HG02852 (cell line): ENCODE data around the gene DNAH11.
"Not testable (repeated sequence)": the region's sequence is repeated elsewhere in the genome, so short reads cannot be mapped to it uniquely, and the experiment has no call there.

Experiments
- ATAC-seq: cut with Tn5 transposase; IDR thresholded peaks from one replicate; pipeline ENCODE4 v1.9.1; 2021; ENCODE audit warnings: mild to moderate bottlenecking, moderate library complexity; ENCODE audit not compliant: unreplicated experiment

DNAH11 gene

DNA sequence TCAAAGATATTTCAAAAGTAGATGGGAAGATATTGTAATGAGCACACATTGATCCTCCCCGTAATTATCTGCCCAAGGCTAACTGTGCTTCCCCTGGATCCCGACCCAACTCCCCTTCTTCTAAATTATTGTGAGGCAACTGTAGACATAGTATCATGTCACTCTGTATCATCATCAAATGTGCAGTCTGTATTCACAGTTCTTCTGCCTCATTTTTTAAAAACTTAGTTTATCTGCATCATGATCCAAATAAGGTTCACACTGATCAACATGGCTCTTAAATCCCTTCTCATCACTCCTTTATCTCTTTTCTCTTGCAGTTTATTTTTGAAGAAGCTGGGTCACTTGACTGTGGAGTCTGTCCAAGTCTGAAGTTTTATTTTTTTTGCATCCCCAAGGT lies 375.4 kb downstream of the DNAH11 start:
- ATAC-seq, result no peak

DNA sequence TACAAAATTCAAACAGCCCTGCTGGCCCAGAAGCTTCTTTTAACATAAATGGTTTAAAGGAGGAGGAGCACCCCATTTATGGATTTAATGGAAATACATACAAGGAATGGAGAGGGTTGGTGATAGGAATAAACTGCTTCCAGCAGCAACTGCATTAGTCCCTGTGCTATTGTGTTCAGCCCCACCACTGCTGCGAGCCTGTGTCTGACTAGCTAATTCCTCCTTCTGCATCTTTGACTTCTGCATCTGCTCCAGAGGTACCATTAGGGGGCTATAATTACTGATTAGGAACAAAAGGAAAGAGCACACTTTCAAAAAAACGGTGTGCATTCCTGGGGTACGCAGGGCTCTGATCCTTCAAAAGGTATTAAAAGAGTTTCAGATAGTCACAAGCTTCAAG lies 378.1 kb downstream of the DNAH11 start:
- ATAC-seq, result no peak

DNA sequence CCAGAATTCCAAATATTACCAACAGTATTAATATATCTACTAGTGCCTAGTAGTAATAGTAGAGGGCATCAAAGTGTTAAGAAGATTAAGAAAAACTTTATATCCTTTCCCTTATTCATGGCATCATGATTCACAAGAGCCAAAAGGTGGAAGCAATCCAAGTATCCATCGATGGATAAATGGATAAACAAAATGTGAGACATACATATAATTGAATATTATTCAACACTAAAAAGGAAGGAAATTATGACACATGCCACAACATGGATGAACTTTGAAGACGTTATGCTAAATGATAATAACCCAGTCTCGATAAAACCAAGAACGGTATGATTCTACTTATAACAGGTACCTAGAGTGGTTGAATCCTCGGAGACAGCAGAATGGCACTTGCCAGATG lies 379.8 kb downstream of the DNAH11 start:
- ATAC-seq, result no peak

DNA sequence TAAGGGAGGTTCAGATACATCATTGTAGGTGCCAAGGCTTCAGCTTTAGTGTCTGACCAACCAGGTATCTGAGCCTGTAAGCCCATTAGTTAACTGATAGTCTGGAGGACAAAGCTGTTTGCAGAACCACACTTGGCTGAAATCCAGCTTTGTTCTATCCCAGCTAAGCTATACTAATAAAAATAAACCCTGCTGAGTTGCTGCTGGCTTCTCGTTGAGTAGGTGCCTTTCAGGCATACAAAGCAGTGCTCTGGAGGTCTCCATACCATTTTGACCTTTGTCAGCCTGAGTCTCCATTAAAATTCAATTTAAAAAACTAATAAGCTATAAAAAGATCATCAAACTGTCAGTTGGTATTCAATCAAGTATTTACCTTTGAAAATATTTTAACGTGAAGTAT lies 380.8 kb downstream of the DNAH11 start:
- ATAC-seq, result no peak

DNA sequence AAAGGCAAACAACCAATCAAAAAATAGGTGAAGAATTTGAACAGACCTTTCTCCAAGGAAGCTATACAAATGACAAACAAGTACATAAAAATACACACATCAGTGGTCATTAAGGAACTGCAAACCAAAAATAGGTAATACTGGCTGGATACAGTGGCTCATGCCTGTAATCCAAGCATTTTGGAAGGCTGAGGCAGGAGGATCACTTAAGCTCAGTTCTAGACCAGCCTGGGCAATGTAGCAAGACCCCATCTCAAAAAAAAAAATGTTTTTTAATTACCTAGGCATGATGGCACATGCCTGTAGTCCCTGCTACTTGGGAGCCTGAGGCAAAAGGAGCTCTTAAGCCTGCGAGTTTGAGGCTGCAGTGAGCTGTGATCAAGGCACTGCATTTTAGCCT lies 383.6 kb downstream of the DNAH11 start:
- ATAC-seq, result no peak

DNA sequence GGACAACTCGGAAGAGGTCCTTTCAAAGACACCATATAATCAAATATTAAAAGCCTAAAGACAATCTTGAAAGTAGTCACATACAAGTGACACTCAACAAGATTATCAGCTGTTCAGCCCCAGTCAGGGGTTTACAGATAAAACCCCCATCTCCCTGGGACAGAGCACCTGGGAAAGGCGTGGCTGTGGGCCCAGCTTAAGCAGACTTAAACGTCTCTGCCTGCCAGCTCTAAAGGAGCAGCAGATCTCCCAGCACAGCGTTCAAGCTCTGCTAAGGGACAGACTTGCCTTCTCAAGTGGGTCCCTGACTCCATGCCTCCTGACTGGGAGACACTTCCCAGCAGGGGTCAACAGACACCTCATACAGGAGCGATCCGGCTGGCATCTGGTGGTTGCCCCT lies 384.9 kb downstream of the DNAH11 start:
- no peak for ATAC-seq

DNA sequence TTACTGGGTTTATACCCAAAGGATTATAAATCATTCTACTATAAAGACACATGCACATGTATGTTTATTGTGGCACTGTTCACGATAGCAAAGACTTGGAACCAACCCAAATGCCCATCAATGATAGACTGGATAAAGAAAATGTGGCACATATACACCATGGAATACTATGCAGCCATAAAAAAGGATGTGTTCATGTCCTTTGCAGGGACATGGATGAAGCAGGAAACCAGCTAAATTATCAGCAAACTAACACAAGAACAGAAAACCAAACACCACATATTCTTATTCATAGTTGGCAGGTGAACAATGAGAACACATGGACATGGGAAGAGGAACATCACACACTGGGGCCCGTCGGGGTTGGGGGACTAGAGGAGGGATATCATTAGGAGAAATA lies 390.5 kb downstream of the DNAH11 start:
- ATAC-seq, result not testable (repeated sequence)

DNA sequence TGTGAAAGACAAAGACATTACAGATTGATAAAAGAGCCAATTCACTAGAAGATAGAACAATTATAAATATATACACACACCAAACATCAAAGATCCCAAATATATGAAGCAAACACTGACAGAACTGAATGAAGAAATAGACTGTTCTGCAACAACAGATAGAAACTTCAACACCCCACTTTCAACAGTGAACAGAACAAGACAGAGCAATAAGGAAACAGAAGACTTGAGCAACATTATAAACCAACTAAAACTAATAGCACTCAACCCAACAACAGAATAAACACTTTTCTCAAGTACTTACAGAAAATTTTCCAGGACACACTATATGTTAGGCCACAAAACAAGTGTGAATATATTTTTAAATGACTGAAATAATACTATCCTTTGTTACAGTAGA lies 392.0 kb downstream of the DNAH11 start:
- no peak for ATAC-seq

DNA sequence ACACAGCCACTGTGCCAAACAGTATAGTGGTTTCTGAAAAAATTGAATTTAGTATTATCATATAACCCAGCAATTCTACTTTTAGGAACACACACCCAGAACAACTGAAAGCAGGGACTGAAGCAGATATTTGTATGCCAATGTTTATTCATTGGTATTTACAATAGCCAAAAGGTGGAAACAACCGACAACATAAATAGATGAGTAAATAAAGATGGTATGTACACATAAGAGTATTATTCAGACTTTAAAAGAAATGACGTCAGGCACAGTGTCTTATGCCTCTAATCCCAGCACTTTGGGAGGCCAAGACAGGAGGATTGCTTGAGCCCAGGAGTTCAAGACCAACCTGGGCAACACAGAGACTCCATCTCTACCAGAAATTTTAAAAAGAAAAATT lies 395.6 kb downstream of the DNAH11 start:
- no peak for ATAC-seq

DNA sequence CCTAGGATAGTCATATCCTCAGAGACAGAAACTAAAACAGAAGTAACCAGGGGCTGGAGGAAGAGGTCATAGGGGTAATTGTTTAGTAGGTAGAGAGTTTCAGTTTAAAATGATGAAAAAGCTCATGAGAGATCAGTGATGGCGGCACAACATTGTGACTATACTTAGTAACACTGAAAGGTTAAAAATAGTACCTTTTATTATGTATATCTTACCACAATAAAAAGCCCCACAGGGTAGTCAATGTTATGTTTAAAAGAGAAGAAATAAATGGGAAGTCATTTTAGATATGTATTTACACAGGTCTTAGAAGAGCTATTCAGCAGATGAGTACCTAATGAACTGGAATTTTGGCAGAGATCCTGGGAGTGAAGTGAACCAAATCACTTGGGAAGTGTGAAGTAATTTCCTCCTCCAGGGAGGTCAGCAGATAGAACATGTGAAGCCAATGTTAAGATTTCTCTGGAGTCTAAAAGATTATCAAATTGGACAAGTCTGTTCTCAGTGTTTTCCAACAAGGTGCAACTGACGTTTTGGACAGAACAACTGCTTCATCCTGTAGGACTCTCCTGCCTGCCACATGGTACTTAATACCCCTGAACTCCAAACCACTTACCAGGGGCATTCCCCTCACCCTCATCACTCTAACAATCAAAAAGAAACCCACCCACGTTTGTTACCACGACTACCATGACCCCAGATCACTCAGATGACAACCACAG lies 396.5 kb downstream of the DNAH11 start:
- ATAC-seq, result peak; percentile 76

DNA sequence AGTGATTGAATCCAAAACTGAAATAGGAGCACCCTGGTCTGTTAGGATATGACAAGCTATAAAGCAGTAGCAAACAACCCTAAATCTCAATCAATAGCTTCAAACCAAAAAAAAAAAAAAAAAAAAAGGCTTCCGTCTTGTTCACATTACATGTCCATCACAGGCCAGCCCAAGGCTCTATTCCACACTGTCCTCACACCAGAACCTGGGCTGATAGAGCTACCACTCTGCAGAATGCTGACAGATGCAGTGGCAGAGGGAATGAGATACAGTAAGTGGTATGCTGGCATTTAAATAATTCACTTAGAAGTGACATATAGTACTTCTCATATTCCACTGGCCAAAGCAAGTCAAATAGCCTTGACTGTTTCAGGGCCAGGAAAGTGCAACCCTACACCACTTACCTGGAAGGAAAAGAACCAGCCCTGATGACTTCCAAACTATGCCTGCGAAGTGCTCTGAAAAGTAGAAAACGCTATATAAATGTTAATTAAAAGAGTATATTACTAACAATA lies 397.1 kb downstream of the DNAH11 start:
- no peak for ATAC-seq

DNA sequence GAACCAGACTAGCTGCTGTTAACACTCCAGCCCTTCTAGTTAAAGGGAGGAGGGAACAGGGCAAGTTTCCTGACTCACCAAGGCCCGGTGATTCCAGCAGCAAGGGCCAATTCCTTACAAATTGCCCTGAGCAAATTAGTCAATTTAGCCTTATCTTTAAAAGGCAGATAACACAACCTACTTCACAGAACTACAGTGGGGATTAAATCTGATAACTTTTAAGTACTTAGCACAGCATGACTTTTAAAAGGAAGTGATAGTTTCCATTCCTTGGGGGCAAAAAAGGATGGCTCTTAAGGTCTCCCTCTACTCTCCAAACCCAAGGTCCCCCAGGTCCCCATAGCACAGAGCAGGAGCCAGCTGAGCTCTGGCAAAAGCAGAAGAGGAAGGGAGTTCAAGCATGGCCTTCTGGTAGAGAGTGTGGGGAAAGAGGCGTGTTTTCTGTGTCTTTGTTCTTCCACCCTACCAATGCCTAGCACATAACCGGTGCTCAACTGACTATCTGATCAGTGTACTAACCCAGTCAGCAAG lies 398.8 kb downstream of the DNAH11 start:
- ATAC-seq, result peak; percentile 20

DNA sequence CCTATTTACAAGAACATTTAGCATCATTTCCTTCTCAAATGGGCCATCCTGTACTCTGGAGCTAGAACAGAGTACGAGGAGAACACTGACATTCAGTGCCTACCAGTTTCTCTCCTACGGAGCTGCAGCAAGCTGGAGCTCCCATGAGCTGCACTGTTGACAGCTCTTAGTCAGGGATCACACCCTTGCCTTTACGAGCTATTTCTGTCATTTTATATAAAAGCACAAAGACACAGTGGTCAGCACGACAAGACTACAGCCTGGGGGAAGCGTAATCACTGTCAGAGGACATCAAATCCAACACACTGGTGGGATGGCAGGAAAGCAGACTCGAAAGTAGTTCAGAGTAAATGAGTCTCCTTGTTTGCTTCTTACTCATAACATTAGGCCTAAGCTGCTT lies 400.1 kb downstream of the DNAH11 start:
- no peak for ATAC-seq

DNA sequence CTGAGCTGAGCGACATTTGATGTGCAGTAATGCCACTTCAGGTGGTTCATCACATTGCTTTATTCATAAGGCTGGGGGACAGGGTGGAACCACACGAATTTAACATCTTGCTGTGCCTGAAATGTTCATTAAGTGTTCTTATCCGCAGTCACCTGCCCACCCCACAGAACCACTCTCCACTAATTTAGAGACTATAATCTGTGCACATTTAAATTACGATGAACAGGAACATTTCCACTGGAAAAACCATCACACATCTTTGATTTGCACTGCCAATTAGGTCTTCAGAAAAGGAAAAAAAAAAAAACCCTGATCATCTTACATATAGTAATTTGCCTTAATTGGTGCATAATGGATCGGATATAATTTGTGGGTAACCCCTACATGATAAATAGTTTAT lies 400.6 kb downstream of the DNAH11 start:
- no peak for ATAC-seq

DNA sequence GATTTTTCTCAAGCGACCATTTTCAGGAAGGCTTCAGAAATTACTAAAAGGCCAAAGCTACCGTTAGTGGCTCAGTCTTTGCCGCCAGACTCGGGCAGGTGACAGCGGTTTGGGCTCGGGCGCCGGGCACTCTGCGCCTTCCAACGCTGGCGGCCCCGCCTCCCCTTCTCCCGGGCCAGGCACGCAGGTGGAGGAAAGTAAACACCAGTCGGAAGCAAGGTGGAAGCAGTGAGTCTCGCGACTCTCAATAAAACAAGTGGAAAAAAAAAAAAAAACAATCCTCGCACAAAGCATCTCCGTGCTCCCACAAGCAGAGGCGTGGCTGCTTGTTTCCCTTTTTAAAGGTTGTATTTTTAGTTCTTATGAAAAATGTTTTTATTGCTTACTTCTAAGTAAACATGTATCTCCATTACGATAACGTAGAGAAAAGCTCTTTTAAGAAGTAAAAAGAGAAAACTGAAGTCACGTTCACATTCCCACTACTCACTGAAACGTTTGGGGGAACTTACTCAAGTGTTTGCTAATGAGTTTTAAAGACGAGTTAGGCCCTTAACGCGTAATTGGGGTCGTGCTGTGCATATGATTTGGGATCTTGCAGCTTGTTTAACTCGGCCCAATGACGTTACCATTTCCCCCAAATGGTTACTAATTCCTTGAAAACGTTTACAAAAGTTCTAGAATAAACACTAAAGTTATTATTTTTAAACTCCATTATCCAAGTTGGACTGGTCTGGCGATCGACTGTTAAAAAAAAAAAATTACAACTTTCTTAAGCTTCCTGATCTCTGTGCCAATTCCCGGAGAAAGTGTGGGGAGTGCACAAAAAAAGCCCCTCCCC lies 402.0 kb downstream of the DNAH11 start:
- ATAC-seq, result no peak

DNA sequence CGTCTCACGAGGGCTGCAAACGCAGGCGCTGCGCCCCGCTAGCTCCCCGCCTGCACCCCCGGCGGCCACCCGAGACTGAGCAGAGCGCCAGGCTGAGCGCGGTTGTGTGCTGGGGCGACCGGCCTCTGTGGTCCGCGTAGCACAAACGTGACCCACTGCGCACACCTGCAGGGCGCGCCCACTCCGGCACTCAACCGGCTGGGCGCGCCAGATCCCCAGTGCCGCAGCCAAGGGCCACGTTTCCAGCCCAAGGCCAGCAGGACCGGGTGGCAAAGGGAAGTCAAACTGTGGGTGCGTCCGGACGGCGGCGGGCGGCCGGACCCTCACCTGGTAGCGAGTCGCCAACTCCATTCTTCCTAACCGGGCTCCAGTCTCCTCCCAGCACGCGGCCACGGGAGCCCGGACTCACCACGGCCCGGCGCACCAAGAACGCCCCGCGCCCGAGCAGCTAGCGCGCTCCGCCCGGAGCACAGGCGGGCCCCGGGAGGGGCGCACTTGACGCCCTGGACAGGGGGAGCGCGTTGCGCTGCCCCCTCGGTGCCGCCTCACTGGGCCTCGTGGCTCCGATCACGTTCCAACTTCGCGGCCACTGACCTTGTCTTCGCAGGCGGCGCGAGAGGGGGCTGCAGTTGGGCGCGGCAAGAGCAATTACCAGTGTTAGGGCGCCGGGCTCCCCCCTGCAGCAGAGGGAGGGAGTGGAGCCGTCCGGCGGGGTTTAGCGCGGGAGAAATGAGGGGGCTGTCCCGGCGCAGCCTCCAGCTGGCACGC lies 402.8 kb downstream of the DNAH11 start, which contains the start of gene CDCA7L:
CDCA7L (minus strand) TSS at position 446 of the 768 bp plus-strand sequence; CDS start at position 351, 95 bp downstream.
- peak; percentile 83 for ATAC-seq

DNA sequence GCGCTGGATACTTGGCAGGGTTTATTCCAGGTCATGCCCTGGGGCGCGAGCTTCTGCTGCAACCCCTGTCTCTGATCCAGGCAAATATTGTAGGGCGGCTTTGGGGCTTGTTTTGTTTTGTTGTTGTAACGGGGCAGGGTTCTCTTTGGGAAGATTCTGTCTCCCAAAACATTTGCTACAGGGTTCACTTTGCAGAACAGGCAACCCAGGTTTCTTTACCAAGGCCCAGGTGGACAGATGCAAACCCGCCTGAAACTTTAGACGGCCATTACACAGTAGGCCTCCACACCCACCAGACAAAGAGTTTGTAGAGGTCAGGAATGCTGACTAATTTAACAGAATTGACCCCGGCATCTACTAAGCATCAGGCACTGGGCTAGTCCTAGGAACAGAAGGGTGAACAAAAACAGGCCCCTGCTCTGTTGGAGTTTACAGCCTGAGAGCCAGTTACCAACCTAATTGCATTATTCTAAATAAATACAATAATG lies 403.4 kb downstream of the DNAH11 start:
- no peak for ATAC-seq

DNA sequence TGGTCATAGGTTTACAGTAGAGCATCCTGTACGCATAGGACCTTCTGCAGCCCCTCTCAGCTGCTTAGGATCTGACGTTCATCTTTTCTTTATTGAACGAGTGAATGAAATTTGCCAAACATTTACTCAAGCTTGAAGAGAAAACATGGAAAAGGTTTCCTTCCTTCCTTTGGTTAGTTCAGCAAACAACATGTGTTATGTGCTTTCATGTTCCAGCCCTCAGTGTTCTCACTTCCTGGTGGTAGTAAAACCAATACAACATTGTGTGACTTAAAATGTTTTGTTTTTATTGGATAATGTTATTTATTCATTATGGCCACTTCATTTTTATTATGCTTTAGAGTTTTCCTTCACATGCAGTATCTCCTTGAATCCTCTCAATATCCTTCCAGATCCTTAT lies 404.2 kb downstream of the DNAH11 start:
- no peak for ATAC-seq

DNA sequence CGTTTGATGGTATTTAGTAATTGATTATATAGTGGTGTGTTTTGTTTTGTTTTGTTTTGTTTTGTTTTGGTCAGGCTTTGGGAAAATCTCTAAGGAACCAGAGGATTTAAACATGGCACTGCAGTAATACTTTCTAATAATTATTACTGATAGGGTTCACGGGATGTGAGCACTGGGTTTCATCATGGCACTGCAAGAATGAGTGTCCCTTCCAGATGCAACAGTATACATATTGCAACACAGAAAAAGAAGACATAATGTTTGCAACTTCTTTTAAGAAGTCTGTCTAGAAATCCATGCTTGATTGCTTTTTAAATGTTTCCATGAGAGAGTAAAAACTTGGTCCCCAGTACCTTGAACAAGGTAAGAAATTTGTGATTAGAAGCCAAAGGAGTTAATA lies 405.1 kb downstream of the DNAH11 start:
- ATAC-seq, result no peak

DNA sequence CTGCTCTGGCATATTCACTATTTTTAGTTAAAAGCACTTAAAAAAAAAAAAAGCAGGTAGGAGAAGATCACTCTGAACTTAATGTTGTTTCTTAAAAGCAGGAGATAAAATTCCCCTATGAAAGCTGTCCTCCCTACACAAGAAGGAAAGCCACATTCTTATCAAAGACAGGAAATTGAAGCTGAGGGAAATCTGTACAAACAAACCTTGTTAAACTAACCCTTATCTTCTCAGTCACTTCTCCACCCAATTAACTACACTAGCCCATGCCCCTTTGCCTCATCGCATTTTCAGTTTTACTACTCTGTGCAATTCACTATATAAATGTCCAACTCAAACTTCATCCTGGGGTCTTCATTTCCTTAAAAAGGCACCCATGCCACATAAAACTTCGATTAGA lies 405.5 kb downstream of the DNAH11 start:
- ATAC-seq, result no peak
